Measurements from ENCODE around the gene HLCS. TPM values are rescaled to one million over a fixed set of nuclear protein-coding genes. Genes with fewer than 3 reads are reported as not detected.

Gene HLCS
- total and polyA plus RNA-seq, 2 of the 4 experiments (the other 2 are of a cell fraction) = 10.6 to 21.0 TPM

GRCh38 chr21:36959020-36959835, 7.2 kb downstream of the HLCS start:
- no TSS peak for BruUV-seq (replicated peaks)
- peaks cover 8% of the 10 kb centered on the region for H3K9me1 ChIP-seq (ENCODE audit: insufficient read depth, low read length)
- H3K4me3 ChIP-seq (ENCODE audit: insufficient read depth, low read depth, low read length) = no peak overlapping the region
- intact Hi-C loops (cut with micrococcal nuclease) = no loop called here
- ChIA-PET CTCF (no interaction called here), POLR2A (ENCODE audit: unreplicated experiment) (no interaction called here)
- no peak overlapping the region for H3K18ac ChIP-seq (ENCODE audit: low read depth, low read length)
- no peak for DNase-seq
- WGBS, 2 experiments (ENCODE audit: extremely low coverage in 2 of 2, insufficient read length in 1 of 2) = 96% methylated on average over 11 of the region's 17 CpGs; no CpG with 5 or more reads in 1 of the 2 experiments
- no peak for ATAC-seq (ENCODE audit: low read depth)
- H3K23ac ChIP-seq (ENCODE audit: low read depth, low read length) = no peak overlapping the region
- H3K27me3 ChIP-seq (ENCODE audit: control insufficient read depth, insufficient read depth, low read length) = no peaks in the 10 kb centered on the region
- H2AFZ ChIP-seq (replicated peaks; ENCODE audit: low read length, poor library complexity) = no peak overlapping the region
- H3K27ac ChIP-seq (ENCODE audit: insufficient read depth, low read length) = no peak overlapping the region
- H3K4me1 ChIP-seq (ENCODE audit: control insufficient read depth, insufficient read depth, low read length) = no peaks in the 10 kb centered on the region
- H2BK5ac ChIP-seq (ENCODE audit: low read depth, low read length, poor library complexity, severe bottlenecking) = no peak overlapping the region
- no peaks in the 10 kb centered on the region for H4K20me1 ChIP-seq (ENCODE audit: insufficient read depth, low read length)
- no peak overlapping the region for H2BK15ac ChIP-seq (ENCODE audit: low read depth, low read length)
- H4K8ac ChIP-seq (ENCODE audit: low read depth in 2 of 2, low read length in 2 of 2) = no peak overlapping the region
- no peak overlapping the region for H2AK5ac ChIP-seq (ENCODE audit: low read depth, low read length)
- dilution Hi-C loops (cut with HindIII; ENCODE audit: low sequenced_read_pairs, unreplicated experiment) = no loop called here
- no peak overlapping the region for H3K4me2 ChIP-seq (ENCODE audit: low read depth, low read length)
- in situ Hi-C loops (cut with MboI; ENCODE audit: low sequenced_read_pairs) = no loop called here
- H2AK9ac ChIP-seq (replicated peaks; ENCODE audit: low read depth, low read length, poor library complexity) = no peak overlapping the region
- H3K79me1 ChIP-seq (ENCODE audit: low read depth in 1 of 2, low read length in 2 of 2) = peaks cover 2 to 10% of the 10 kb centered on the region in 2 experiments; a peak in 2 of 4 replicates
- 0 out of 2 replicates have a peak overlapping the region, but pooled peaks have one; percentile 6 for H3K56ac ChIP-seq (ENCODE audit: extremely low read depth, insufficient read depth, low read length)
- H3K14ac ChIP-seq (replicated peaks; ENCODE audit: low read depth, low read length) = no peak overlapping the region
- H3K9ac ChIP-seq (ENCODE audit: low read depth, low read length) = no peak overlapping the region
- no peak overlapping the region for H3K4ac ChIP-seq (ENCODE audit: low read depth, low read length)
- no peak overlapping the region for H4K91ac ChIP-seq (ENCODE audit: insufficient read depth, low read depth, low read length)
- no peak overlapping the region for H4K5ac ChIP-seq (ENCODE audit: low read depth, low read length)
- H2BK120ac ChIP-seq (ENCODE audit: low read depth, low read length) = no peak overlapping the region
- H3K36me3 ChIP-seq (ENCODE audit: control insufficient read depth, insufficient read depth, low read length) = peaks cover 20% of the 10 kb centered on the region
- no peaks in the 10 kb centered on the region for H3K9me3 ChIP-seq (ENCODE audit: control insufficient read depth, insufficient read depth, low read length)
- H2BK20ac ChIP-seq (ENCODE audit: low read depth, low read length) = no peak overlapping the region
- TF ChIP-seq SMC3 (IDR thresholded peaks at IDR 0.05; ENCODE audit: low read depth, low read length) (no peak), RAD21 (IDR thresholded peaks at IDR 0.05; ENCODE audit: low read length) (no peak), MAZ (IDR thresholded peaks at IDR 0.05; ENCODE audit: borderline replicate concordance, low read depth, low read length) (no peak), RCOR1 (IDR thresholded peaks at IDR 0.05; ENCODE audit: insufficient replicate concordance, low read length) (no peak), USF2 (IDR thresholded peaks at IDR 0.05; ENCODE audit: low read depth, low read length) (no peak), FOS (IDR thresholded peaks at IDR 0.05; ENCODE audit: low read depth, low read length) (no peak), CHD1 (IDR thresholded peaks at IDR 0.05; ENCODE audit: low read depth, low read length) (no peak), BHLHE40 (IDR thresholded peaks at IDR 0.05; ENCODE audit: low read depth, low read length) (no peak), ELK1 (IDR thresholded peaks at IDR 0.05; ENCODE audit: borderline replicate concordance, low read depth, low read length) (no peak), RFX5 (IDR thresholded peaks at IDR 0.05; ENCODE audit: low read depth, low read length) (no peak), POLR2A (IDR thresholded peaks at IDR 0.05; ENCODE audit: low read depth, low read length) (no peak), NFE2L2 (IDR thresholded peaks at IDR 0.05; ENCODE audit: low read depth, low read length) (no peak), CEBPB (IDR thresholded peaks at IDR 0.05; ENCODE audit: low read depth, low read length) (no peak), CTCF (conservative IDR thresholded peaks at IDR 0.05; ENCODE audit: low read depth, low read length) (no peak), MAFK (IDR thresholded peaks at IDR 0.05; ENCODE audit: low read depth, low read length) (no peak)

All from IMR-90 (cell line).